Left hindlimb (tissue), 1 donor: Measurements from ENCODE around the gene LTC4S.
"Not testable (repeated sequence)": the region's sequence is repeated elsewhere in the genome, so short reads cannot be mapped to it uniquely, and the experiment has no call there.

Source experiments
- DNase-seq: peaks from one replicate; pipeline ENCODE4 v3.0.0-alpha.2; 2018

LTC4S gene

GRCh38 chr5:179793468-179794139 is at the start of gene LTC4S:
Gene LTC4S (plus strand): TSS chr5:179793986. CDS start chr5:179794081, 95 bp downstream.
- peak; percentile 89 for DNase-seq

- not testable (repeated sequence) for DNase-seq
Measured at GRCh38 chr5:179744106-179744505, 49.7 kb upstream of the LTC4S start.

GRCh38 chr5:179746872-179747271 is 46.9 kb upstream of the LTC4S start:
- no peak for DNase-seq

- no peak for DNase-seq
Measured at GRCh38 chr5:179747811-179748210, 46.0 kb upstream of the LTC4S start.

- DNase-seq = no peak
Measured at GRCh38 chr5:179749857-179750508, 43.8 kb upstream of the LTC4S start.

GRCh38 chr5:179753971-179754370 is 39.8 kb upstream of the LTC4S start:
- DNase-seq = no peak

- no peak for DNase-seq
Measured at GRCh38 chr5:179755022-179755421, 38.8 kb upstream of the LTC4S start.

- no peak for DNase-seq
Measured at GRCh38 chr5:179758955-179759354, 34.8 kb upstream of the LTC4S start.

GRCh38 chr5:179759581-179760551 is 33.9 kb upstream of the LTC4S start:
- no peak for DNase-seq

- no peak for DNase-seq
Measured at GRCh38 chr5:179762079-179762780, 31.6 kb upstream of the LTC4S start.

GRCh38 chr5:179762781-179763176 is 31.0 kb upstream of the LTC4S start:
- no peak for DNase-seq

- DNase-seq = peak; percentile 69
Measured at GRCh38 chr5:179763215-179763945, 30.4 kb upstream of the LTC4S start.

GRCh38 chr5:179764056-179764455 is 29.7 kb upstream of the LTC4S start:
- DNase-seq = peak; percentile 13

- no peak for DNase-seq
Measured at GRCh38 chr5:179765400-179765799, 28.4 kb upstream of the LTC4S start.

- no peak for DNase-seq
Measured at GRCh38 chr5:179766021-179766725, 27.6 kb upstream of the LTC4S start.

- no peak for DNase-seq
Measured at GRCh38 chr5:179766726-179767455, 26.9 kb upstream of the LTC4S start.

- DNase-seq = no peak
Measured at GRCh38 chr5:179767496-179768100, 26.2 kb upstream of the LTC4S start.

GRCh38 chr5:179768326-179769085 is 25.3 kb upstream of the LTC4S start:
- DNase-seq = no peak

- DNase-seq = no peak
Measured at GRCh38 chr5:179769271-179769670, 24.5 kb upstream of the LTC4S start.
